GDM1 (cell line): ENCODE results near the gene PDE12.
A peak's percentile ranks its signal among the peaks of the same experiment; 100 is the strongest.

Source experiments
- DNase-seq: peaks from one replicate; lab custom pipeline; 2025; lab: John Stamatoyannopoulos, UW

The PDE12 gene, protein sequence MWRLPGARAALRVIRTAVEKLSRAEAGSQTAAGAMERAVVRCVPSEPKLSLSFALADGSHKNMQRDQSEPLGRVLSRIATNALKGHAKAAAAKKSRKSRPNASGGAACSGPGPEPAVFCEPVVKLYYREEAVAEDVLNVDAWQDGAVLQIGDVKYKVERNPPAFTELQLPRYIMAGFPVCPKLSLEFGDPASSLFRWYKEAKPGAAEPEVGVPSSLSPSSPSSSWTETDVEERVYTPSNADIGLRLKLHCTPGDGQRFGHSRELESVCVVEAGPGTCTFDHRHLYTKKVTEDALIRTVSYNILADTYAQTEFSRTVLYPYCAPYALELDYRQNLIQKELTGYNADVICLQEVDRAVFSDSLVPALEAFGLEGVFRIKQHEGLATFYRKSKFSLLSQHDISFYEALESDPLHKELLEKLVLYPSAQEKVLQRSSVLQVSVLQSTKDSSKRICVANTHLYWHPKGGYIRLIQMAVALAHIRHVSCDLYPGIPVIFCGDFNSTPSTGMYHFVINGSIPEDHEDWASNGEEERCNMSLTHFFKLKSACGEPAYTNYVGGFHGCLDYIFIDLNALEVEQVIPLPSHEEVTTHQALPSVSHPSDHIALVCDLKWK

DNA sequence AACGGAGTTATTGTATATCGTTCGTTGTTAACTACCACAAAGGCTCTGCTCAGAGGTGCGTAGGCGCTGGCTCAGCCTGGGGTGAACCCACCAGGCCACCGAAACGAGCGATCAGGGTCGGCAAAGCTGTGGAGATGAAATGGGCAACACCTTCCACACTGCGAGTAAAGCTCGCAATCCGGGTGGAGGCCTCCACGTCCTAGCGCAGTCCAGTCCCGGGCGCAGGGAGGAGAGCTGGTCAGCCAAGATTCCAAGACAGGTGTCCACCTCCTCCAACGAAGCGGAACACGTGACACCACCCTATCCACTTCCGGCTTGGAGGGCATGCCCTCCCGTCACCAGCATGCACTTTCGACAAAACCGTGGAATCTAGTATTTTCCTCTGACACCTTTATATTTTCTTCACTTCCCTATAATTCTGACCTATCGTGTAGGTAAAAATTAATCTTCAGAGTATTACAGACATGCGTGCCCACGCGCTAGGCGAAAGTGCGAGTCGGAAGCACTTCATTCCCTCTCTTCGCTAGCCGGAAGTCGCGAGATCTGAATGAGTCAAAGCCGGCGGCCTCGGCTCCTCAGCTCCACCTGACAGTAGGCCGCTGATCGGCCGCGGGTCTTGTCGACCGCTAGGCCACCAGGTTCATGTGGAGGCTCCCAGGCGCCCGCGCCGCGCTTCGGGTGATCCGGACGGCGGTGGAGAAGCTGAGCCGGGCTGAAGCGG lies at the start of gene PDE12:
Gene PDE12, plus strand, starts transcription at position 537 of the 721 bp plus-strand sequence. Its CDS starts 106 bp downstream, at position 643.
- DNase-seq = peak; percentile 86

DNA sequence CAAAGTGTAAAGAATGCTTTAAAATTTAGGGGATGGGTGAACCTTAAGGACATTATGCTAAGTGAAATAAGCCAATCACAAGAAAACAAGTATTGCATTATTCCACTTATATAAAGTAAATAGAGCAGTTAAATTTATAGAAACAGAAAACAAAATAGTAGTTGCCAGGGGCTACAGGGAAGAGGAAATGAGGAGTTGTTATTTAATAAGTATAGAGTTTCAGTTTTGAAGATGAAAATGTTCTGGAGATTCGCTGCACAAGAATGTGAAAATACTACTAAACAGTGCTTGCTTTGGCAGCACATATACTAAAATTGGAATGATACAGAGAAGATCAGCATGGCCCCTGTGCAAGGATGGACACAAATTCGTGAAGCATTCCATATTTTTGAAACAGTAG lies 43.9 kb upstream of the PDE12 start:
- DNase-seq = no peak

DNA sequence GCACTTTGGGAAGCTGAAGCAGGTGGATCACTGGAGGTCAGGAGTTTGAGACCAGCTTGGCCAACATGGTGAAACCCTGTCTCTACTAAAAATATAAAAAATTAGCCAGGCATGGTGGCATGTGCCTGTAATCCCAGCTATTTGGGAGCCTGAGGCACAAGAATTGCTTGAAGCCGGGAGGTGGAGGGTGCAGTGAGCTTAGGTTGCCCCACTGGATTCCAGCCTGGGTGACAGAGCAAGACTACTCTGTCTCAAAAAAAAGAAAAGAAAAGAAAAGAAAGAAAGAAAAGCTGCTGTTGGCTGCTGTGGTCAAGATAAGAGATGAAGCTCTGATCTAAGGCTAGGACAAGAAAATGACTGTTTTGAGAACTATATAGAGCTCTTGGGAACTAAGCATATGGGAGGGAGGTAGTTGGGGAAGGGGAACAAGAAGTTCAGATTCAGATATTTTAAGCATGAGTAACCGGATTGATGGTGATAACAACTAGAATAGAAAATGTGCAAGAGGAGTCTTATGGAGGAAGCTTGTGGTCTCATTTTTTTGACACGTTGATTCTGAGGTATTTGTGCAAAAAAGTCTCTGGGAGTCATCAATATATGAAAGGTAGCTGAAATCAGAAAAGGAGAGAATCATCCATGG lies 37.7 kb upstream of the PDE12 start:
- no peak for DNase-seq

DNA sequence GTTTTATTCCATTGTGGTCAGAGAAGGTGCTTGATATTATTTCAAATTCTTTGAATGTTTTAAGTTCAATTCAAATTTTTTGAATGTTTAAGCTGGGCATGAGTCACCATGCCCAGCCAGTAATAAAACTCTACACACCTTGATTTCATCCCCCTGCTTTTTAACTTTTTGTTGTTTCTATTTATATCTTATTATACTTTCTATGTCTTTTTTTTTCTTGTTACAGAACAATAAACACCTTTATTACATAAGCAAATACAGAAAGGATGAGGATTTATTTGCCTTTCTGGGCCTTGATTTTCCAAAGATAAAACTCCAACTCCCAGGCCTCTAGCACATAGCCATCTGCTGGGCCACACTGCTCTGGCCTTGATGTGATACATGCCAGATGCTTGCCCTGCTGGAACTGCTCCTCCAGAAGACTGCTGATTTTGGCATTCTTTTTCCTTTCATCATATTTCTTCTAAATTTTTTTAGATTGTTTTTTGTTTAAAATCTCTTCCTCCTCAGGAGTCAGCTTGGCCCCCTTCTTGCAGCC lies 25.9 kb upstream of the PDE12 start:
- DNase-seq = no peak

DNA sequence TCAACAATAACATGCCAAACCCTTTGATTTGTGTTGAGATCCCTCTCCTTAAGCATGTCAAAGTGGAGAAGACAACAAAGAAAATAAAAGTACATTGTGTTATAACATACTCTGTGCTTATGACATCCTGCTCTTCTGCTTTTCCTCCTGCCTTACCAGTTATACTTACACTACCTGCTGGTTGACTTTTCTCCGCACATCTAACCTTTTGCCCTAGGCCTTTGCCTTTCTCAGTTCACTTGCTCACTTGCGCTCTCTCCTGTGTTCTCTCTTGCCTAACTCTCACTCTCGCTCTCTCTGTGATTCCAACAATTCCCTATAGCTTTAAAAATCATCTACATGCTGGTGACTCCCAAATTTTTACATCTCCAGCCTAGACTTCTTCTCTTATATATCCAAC lies 17.6 kb upstream of the PDE12 start:
- DNase-seq = no peak

DNA sequence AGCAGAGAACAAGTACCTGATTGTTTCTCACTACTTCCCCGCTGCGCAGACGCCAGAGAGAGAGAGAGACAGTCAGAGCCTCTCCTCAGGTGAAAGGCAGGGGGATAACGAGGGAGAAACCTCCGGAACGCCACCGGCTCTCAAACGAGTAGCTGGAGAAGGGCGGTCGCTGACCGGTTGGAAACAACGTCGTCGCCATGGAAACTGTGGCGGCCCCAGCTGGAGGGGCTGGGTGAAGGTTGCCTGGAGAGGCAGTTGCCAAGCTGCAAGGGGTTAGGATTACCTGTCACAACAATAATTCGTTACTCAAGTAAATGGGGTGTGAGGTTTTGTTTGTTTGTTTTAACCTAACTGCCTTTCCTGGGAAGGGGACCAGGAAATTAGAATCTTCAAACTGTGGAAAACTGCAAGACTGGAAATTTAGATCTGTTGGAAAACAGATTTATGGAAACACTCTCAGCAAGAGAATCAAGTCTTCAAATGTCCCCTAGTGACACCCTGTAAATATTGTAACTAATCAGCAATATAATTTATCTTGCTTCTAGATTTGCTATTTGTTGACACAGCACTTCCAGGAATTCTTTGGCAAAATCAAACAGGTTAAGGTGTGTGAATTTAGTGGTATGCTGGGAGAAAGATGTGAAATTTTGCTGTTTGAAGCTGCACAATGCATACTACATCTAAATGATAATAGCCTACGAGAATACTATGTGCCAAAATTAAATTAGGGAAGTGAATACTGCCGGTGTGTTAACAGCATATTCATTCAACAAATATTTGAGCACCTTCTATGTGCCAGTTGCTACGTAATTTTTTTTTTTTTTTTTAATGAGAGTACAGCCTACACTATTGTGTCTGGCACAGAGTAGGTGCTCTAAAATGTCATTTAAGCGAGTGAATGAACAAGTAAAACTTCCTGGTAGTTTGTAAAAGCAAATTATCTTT lies 11.6 kb upstream of the PDE12 start, which contains the start of gene DNAH12:
Gene DNAH12, minus strand, starts transcription at position 164 of the 945 bp plus-strand sequence. CDS start 1,474 bp downstream, outside the sequence.
- DNase-seq = no peak

DNA sequence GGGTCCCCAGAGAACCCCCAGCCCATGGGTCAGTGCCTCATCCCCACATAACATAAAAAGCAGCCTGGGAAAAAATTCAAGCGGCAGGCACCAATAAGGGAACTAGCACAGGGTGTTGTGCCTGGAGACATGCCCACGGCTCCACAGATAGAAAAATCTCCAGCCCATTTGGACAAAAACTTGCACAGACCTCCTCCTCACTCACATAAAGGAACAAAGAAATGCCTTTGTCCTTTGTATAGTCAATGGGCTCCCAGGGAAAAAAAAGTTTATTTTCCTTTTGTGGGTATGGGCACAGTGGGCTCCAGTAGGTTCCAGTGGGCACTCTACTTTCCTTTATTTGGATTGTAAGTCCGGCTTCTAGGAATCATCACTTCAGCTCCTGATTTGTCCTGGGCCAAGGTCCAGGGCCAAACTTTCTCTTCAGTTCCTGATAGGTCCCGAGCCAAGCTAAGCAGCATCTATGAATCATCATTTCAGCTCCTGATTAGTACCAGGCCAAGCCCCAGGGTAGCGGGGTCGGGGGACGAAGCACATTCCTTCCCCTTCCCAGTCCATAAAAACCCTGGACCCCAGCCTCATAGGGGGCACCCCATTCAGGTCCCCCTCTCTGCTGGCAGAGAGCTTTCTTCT lies 10.3 kb upstream of the PDE12 start:
- no peak for DNase-seq

DNA sequence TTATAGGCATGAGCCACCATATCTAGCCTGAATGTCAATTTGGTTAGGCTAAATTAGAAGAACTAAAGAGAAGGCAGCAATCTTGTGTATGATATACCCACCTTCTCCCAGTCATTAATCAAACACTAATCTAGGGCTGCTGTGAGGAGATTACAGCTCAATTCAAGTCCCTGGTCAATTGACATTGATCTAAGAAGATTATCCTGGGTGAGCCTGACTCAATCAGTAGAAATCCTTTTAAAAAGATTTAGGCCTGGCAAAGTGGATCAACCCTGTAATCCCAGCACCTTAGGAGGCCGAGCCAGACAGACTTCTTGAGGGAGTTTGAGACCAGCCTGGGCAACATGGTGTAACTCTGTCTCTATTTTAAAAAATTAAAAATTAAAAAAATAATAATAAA lies 9.5 kb upstream of the PDE12 start:
- no peak for DNase-seq

DNA sequence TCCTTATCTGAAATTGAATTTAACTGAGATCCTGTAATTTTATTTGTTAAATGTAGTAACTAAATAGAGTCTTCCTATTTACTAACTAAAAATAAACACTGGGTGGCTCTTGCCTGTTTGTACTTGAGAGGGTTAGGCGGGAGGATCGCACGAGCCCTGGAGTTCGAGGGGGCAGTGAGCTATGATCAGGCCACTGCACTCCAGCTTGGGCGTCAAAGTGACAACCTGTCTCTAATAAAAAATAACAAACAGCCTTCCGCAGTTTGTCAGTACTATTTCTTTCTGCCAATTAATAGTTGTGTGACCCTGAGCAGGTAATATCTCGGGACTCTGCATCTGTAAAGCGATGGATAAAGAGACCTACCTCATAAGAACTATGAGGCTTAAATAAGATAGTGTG lies 768 bp upstream of the PDE12 start:
- DNase-seq = no peak

DNA sequence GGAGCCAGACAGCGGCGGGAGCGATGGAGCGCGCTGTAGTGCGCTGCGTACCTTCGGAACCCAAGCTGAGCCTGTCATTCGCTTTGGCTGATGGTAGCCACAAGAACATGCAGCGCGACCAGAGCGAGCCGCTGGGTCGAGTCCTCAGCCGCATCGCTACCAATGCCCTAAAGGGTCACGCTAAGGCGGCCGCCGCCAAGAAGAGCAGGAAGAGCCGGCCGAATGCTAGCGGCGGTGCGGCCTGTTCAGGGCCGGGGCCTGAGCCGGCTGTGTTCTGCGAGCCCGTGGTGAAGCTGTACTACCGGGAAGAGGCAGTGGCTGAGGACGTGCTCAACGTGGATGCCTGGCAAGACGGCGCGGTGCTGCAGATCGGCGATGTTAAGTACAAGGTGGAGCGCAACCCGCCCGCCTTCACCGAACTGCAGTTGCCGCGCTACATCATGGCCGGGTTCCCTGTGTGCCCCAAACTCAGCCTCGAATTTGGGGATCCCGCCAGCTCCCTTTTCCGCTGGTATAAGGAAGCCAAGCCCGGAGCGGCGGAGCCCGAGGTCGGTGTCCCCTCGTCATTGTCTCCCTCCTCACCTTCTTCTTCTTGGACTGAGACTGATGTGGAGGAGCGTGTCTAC lies 498 bp downstream of the PDE12 start:
- DNase-seq = peak; percentile 27

DNA sequence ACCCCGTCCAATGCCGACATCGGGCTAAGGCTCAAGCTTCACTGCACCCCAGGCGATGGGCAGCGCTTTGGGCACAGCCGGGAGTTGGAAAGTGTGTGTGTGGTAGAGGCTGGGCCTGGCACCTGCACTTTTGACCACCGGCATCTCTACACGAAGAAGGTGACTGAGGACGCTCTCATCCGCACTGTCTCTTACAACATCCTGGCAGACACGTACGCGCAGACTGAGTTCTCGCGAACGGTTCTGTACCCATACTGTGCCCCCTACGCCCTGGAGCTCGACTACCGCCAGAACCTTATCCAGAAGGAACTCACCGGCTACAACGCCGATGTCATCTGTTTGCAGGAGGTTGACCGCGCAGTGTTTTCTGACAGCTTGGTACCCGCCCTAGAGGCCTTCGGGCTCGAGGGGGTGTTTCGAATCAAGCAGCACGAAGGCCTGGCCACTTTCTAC lies 1.0 kb downstream of the PDE12 start:
- no peak for DNase-seq

DNA sequence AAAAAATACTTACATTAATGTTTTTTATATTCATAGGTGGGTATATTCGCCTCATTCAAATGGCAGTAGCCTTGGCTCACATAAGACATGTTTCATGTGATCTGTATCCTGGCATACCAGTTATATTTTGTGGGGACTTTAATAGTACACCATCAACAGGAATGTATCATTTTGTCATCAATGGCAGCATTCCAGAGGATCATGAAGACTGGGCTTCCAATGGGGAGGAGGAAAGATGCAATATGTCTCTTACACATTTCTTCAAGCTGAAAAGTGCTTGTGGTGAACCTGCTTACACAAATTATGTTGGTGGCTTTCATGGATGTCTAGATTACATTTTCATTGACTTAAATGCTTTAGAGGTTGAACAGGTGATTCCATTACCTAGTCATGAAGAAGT lies 3.5 kb downstream of the PDE12 start:
- no peak for DNase-seq

DNA sequence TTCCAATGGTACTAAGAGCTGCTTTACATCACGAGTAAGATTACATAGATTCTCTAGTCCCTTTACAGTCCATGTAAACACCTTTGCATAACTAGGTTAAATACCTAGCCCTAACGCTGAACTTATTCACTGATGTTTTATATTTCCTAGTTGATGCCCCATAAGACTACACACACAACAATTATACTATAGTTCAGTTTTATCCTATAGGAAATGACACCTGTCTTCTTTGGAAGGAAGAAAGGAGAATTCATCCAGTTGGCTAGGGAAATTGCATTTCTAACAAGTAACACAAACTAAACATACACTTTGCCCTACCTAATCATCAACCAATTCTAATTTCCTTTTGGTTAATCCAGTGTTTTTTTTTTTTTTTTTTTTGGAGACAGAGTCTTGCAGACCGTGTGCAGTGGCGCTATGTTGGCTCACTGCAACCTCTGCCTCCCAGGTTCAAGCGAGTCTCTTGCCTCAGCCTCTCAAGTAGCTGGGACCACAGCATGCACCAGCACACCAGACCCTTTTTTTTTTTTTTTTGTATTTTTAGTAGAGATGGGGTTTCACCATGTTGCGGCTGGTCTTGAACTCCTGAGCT lies 13.9 kb downstream of the PDE12 start:
- no peak for DNase-seq

DNA sequence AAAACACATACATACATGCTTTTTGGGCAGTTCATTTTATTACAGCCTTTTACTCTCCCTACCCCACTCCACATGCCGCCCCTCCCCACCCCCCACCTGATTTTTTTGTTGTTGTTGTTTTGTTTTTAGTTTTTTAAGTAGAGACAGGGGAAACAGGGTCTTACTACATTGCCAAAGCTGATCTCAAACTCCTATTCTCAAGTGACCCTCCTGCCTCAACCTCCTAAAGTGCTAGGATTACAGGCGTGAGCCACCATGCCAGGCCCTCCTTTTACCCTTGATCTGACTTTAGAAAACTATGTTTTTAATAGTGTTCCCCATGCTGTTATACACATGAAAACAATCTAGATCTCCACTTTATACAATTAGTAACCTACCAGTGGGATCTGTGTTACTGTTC lies 14.8 kb downstream of the PDE12 start:
- no peak for DNase-seq

DNA sequence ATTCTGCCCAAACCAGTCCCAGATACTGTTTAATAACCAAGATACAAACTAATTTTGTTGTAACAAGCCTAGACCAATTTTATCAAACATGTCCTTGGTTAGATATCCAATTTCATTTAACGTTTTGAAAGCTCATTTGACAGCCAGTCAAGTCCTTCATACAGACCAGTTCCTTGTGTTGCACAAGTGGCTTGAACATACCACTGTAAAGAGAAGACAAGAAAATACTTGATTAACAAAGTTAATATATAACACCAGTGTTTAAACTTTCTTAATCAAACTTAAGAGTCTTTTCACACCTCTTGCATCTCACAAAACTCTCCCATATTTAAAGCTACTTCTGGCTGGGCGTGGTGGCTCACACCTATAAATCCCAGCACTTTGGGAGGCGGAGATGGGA lies 16.0 kb downstream of the PDE12 start:
- DNase-seq = no peak

DNA sequence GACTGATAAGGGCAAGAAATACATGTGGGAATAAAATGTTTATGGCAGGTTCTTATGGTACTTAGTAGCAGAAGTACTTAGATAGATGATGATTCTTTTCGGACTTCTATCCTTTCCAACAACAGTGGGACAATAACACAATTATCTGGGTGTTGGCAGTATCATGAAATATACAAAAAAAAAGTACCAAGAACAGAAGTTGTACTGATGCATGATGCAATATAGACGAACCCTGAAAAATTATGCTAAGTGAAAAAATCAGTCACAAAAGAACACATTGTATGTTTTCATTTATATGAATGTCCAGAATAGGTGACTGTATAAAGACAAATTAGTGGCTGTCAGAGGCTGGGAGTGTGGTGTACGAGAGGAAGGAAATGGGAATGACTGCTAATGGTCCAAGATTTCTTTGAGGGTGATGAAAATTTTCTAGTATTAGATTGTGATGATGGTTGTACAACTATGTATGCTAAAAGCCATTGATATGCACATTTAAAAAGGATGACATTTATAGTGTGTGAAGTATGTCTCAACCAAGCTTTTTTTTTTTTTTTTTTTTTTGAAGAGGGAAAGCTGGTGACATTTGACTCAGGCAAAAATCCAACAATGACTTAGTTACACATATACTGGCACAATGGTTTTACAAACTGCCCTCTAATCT lies 20.0 kb downstream of the PDE12 start:
- no peak for DNase-seq

DNA sequence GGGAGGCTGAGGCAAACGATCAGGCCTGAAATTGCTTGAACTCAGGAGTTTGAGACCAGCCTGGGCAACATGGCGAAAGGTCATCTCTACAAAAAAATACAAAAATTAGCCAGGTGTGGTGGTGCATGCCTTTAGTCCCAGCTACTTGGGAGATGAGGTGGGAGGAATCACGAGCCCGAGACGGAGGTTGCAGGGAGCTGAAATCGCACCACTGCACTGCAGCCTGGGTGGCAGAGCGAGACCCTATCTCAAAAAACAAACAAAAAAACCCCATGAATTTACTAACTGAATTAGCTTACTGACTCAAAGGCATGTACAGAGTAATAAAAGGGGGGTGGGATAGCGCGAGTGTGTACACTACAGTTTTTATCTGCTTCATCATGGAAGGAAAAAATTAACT lies 21.7 kb downstream of the PDE12 start:
- DNase-seq = no peak

DNA sequence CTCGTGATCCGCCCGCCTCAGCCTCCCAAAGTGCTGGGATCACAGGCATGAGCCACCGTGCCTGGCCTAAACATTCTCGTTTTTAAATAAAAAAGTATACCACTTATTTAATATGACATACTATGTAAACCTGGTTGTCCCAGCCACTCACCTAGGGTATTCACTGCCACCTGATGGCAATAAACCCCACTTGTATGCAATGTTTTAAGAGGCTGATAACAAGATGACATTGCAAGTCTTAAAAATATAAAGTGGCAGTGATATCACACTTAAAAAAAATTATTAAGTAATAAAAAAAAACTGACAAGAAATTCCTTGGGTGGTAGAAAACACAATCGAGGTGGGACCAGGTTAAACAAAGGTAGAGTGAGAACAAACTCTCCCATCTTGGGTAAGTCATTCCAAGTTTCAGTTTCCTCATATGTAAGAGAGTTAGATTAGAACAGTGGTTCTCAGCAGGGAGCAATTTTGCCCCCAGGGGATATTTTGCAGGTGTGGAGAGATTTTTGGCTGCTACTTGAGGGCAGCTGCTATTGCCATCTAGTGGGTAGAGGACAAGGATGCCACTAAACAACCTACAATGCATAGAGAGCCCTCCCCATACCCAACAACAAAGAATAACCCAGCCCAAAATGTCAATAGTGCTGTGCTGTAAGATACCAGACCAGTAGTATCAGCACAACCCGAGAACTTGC lies 26.5 kb downstream of the PDE12 start:
- no peak for DNase-seq
